Left ventricle myocardium inferior (tissue), 1 donor: Measurements from ENCODE around the gene NKX6-2. TPM values are rescaled to one million over a fixed set of nuclear protein-coding genes. Genes with fewer than 3 reads are reported as not detected.
"Not testable (repeated sequence)": the region's sequence is repeated elsewhere in the genome, so short reads cannot be mapped to it uniquely, and the experiment has no call there.

Experiments used
- DNase-seq: peaks from one replicate; pipeline ENCODE4 v3.0.0-alpha.2; 2020
- H3K27ac ChIP-seq: fragments of 200-600 bp; replicated peaks from 2 replicates; pipeline ENCODE4 v1.8.0; 2021
- H3K27me3 ChIP-seq: fragments of 200-600 bp; 2 replicates; pipeline ENCODE4 v1.8.0; 2021; ENCODE audit warnings: low read depth
- H3K36me3 ChIP-seq: fragments of 200-600 bp; 2 replicates; pipeline ENCODE4 v1.8.0; 2021
- H3K4me1 ChIP-seq: fragments of 200-600 bp; 2 replicates; pipeline ENCODE4 v1.8.0; 2021
- H3K4me3 ChIP-seq: fragments of 200-600 bp; 2 replicates; pipeline ENCODE4 v1.8.0; 2021; ENCODE audit warnings: mild to moderate bottlenecking, moderate library complexity
- H3K9me3 ChIP-seq: fragments of 200-600 bp; replicated peaks from 2 replicates; pipeline ENCODE4 v1.8.0; 2021
- CTCF ChIP-seq: fragments of 200-600 bp; IDR thresholded peaks from 2 replicates; pipeline ENCODE4 v1.8.0; 2021; ENCODE audit warnings: antibody characterized with exemption, mild to moderate bottlenecking, borderline replicate concordance
- intact Hi-C: fragments of 100-400 bp; cut with micrococcal nuclease; formaldehyde crosslinking; loops from one replicate; pipeline ENCODE4 v1.11.0; 2022
- total RNA-seq: library from RNA; stranded (reverse); fragmentation: NEBNext Ultra II Directional; extraction: Animal tissue kit (Norgen Biotek cat#: 25700); gene quantifications from one replicate; pipeline ENCODE4 v1.2.1, GENCODE V29; 2021
- donor health status: DM: no; HTN: yes; CAD: no; lungs with severe emphysema.

NKX6-2 gene
- total RNA-seq, 1 donor from 2014 or later: not detected

DNA sequence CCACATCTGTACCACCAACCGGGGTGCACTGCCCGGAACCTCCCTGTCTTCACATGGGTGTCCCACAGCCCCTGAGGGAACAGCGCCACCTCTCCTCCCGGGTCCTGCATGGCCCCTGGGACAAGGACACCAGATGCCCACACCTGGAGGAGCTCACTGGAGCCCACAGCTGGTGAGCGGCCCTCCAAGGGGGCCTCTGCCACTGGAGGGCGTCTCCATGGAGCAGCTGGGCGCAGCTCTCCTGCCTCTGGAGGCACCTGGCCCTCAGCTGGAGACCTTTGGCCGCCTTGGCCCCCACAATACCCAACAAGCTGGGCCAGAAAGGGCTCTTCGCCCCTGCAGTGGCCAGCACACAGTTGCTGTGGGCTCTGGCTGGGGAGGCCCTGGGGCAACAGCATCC lies 7.3 kb upstream of the NKX6-2 start:
- no peak for DNase-seq
- H3K4me1 ChIP-seq: peaks cover 5% of the 10 kb centered on the region
- H3K27me3 ChIP-seq: peaks cover 84% of the 10 kb centered on the region
- TF ChIP-seq CTCF: no peak
- H3K4me3 ChIP-seq: no peak overlapping the region
- intact Hi-C loops: no loop called here
- H3K36me3 ChIP-seq: no peaks in the 10 kb centered on the region
- H3K27ac ChIP-seq: no peak overlapping the region
- H3K9me3 ChIP-seq: no peaks in the 10 kb centered on the region

DNA sequence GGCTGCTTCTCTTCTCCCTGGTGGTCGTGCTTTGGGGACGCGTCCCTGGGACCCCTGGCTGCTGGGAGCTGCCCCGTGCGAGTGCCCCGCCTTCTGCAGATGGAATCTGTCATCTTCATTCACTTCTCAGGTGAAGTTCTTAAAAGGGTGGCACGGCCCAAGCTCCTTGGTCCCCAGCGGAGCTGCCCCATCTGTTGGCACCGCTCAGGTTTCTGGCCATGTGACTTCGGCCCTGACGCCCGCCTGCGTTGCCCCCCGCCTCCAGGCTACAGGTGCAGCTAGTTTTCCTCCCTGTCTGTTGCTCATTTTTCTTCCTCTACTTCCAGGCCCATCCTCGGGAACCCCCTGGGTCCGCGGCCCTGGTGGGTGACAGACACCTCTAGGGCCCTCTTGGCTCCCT lies 6.8 kb upstream of the NKX6-2 start:
- Histone ChIP-seq H3K4me1 (peaks cover 9% of the 10 kb centered on the region), H3K9me3 (no peaks in the 10 kb centered on the region), H3K4me3 (no peak overlapping the region), H3K27ac (no peak overlapping the region), H3K36me3 (no peaks in the 10 kb centered on the region), H3K27me3 (peaks cover 88% of the 10 kb centered on the region)
- no peak for DNase-seq
- TF ChIP-seq CTCF: no peak
- intact Hi-C loops: no loop called here

GRCh38 chr10:132792099-132792498 lies 6.2 kb upstream of the NKX6-2 start:
- H3K9me3 ChIP-seq, H3K4me3 ChIP-seq, intact Hi-C loops, DNase-seq, H3K27ac ChIP-seq, H3K36me3 ChIP-seq: not testable (repeated sequence)
- H3K4me1 ChIP-seq: peaks cover 16% of the 10 kb centered on the region
- peaks cover 89% of the 10 kb centered on the region for H3K27me3 ChIP-seq

DNA sequence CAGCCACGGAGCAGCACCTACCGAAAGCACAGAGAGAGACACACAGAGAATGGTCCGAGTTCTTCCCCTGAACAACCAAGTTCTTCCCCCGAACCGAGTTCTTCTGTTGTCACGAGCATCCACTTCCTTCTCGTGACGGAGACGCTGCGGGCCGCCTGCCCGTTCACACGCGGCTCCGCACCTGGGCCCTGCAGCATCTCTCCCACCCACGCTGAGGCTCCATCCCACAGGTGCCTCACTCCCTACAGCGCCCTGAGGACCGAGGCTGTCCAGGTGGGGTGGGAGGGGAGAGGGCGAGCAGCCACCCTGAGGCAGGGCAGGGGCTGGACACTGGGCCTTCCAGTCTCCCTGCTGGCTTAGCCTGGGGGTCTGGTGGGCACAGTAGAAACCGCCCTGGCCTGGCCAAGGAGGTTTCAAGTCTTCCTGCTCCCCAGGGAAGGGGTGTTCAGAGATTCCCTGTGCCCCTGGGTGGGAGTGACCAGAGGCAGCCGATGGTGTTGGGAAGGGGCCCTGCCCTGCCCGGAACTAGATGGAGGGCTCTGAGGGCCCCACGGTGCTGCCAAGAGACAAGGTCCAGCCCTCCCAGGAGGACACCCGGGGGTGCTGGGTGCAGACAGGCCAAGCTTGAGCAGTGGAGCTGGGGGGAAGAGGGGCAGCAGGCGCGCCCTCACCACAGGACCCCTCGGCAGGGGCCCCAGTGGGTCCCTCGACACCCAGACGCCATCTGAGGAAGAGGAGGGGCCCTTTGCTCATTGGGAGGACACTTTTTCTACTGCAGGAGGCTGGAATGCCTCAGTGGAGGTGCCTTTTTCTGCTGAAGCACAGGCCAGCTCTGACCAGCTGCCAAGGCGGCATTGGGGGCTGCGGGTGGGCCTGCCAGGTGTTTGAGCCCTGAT lies 5.2 kb upstream of the NKX6-2 start:
- no peaks in the 10 kb centered on the region for H3K36me3 ChIP-seq
- intact Hi-C loops: no loop called here

DNA sequence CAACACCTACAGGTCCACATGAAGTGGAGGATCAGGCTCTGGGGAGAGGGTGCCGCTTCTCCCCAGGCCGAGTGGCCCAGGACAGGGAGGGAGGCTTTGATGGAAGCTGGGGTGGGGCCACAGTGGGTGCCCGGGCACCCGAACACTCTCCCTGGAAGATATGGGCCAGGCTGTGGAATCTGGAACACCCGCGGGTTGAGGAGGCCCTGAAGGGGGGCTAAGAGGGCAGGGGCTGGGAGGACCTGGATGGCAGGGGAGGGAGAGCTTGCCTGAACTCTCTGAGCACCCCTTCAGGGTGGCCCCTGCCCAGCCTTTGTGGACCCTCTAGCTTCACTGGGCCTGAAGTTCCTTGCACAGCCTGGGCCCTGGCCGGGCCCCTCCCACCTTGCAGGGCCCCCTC lies 4.5 kb upstream of the NKX6-2 start:
- Histone ChIP-seq H3K9me3 (no peaks in the 10 kb centered on the region), H3K4me1 (peaks cover 27% of the 10 kb centered on the region), H3K27ac (no peak overlapping the region), H3K27me3 (peaks cover 87% of the 10 kb centered on the region), H3K36me3 (no peaks in the 10 kb centered on the region), H3K4me3 (no peak overlapping the region)
- TF ChIP-seq CTCF: no peak
- DNase-seq: no peak
- intact Hi-C loops: no loop called here

More for the DNA sequence above, 5.2 kb upstream of the NKX6-2 start:
- Histone ChIP-seq H3K4me3 (no peak overlapping the region), H3K4me1 (peaks cover 26% of the 10 kb centered on the region), H3K9me3 (no peaks in the 10 kb centered on the region), H3K27ac (no peak overlapping the region), H3K27me3 (peaks cover 89% of the 10 kb centered on the region)
- DNase-seq: no peak
- TF ChIP-seq CTCF: no peak

DNA sequence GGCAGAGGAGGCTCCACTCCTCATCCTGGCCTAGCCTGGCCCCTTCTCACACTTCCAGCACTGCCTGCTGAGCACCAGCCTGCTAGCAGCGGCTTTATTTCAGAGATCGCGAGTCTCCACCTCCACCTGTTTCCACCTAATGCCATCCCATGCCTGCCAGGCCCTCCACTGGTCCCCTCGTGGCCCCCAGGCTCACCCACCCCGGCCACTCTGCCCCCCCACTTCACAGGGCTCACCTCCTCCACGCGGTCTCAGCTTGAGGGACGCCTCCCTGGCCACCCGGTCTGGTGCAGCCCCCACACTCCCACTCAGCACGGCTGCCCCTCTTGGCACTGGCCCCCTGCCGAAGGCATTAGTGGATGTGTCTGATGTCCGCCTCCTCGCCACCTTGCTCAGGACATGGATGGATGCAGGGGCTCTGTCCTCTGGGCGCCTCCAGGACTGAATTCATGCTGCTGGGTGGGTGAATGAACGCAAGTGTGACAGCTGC lies 3.8 kb upstream of the NKX6-2 start:
- Histone ChIP-seq H3K36me3 (no peaks in the 10 kb centered on the region), H3K4me3 (no peak overlapping the region), H3K4me1 (peaks cover 35% of the 10 kb centered on the region), H3K27me3 (peaks cover 90% of the 10 kb centered on the region), H3K27ac (no peak overlapping the region), H3K9me3 (no peaks in the 10 kb centered on the region)
- no peak for DNase-seq
- intact Hi-C loops: no loop called here
- TF ChIP-seq CTCF: no peak
